Neural cell (in vitro differentiated cells): ENCODE results near the gene CCDC196.

Experiments
- EP300 ChIP-seq: fragments of 450-650 bp; conservative IDR thresholded peaks from 2 replicates; pipeline ENCODE4 v1.6.1; 2014; ENCODE audit warnings: antibody characterized with exemption, mild to moderate bottlenecking, moderate library complexity; ENCODE audit not compliant: poor library complexity, severe bottlenecking
- EZH2 ChIP-seq: fragments of 200-600, 300-800 bp; shearing (Covaris generic), sonication (generic); IDR thresholded peaks from 2 replicates; pipeline ENCODE4 v1.6.1; 2014; ENCODE audit warnings: antibody characterized with exemption, low read length, borderline replicate concordance, mild to moderate bottlenecking; ENCODE audit not compliant: insufficient read depth, poor library complexity, severe bottlenecking
- POLR2AphosphoS5 ChIP-seq: IDR thresholded peaks from 2 replicates; pipeline ENCODE4 v1.6.1; 2012
- RAD21 ChIP-seq: fragments of 450-650 bp; conservative IDR thresholded peaks from 2 replicates; pipeline ENCODE4 v1.6.1; 2014; ENCODE audit warnings: antibody characterized with exemption, mild to moderate bottlenecking, moderate library complexity
- SMC3 ChIP-seq: fragments of 450-650 bp; conservative IDR thresholded peaks from 2 replicates; pipeline ENCODE4 v1.6.1; 2014; ENCODE audit warnings: antibody characterized with exemption, mild to moderate bottlenecking, moderate library complexity; ENCODE audit not compliant: poor library complexity
- TAF1 ChIP-seq: IDR thresholded peaks from 2 replicates; pipeline ENCODE4 v1.6.1; 2012; ENCODE audit warnings: low read depth
- TF ChIP-seq, protein P1 (sequence below): fragments of 450-650 bp; IDR thresholded peaks from 2 replicates; pipeline ENCODE4 v1.5.1; 2014; ENCODE audit warnings: antibody characterized with exemption, mild to moderate bottlenecking, moderate library complexity; ENCODE audit not compliant: poor library complexity, severe bottlenecking
- TF ChIP-seq, protein P2 (sequence below): IDR thresholded peaks from 2 replicates; pipeline ENCODE4 v1.6.1; 2012; ENCODE audit warnings: borderline replicate concordance

DNA sequence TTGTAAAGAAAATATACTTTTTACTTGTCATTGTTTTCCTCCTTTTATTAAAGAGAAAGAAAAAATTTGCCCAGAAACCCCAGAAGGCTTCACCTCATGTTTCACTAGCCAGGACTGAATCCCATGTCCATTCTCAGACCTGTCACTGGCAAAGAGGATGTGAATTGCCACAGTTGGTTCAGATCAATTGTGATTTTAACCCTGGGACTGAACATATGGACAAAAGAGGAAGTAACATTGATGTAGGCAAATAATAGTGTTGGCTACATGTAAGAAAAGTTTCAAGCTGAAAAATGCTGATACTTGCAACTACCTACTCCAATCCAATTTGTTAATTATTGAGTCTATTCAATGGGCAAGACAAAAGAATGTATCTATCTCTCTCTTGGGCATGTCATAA, 8.6 kb upstream of the CCDC196 start:
- TF ChIP-seq, protein P1, sequence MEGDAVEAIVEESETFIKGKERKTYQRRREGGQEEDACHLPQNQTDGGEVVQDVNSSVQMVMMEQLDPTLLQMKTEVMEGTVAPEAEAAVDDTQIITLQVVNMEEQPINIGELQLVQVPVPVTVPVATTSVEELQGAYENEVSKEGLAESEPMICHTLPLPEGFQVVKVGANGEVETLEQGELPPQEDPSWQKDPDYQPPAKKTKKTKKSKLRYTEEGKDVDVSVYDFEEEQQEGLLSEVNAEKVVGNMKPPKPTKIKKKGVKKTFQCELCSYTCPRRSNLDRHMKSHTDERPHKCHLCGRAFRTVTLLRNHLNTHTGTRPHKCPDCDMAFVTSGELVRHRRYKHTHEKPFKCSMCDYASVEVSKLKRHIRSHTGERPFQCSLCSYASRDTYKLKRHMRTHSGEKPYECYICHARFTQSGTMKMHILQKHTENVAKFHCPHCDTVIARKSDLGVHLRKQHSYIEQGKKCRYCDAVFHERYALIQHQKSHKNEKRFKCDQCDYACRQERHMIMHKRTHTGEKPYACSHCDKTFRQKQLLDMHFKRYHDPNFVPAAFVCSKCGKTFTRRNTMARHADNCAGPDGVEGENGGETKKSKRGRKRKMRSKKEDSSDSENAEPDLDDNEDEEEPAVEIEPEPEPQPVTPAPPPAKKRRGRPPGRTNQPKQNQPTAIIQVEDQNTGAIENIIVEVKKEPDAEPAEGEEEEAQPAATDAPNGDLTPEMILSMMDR = no peak
- TF ChIP-seq, protein P2, sequence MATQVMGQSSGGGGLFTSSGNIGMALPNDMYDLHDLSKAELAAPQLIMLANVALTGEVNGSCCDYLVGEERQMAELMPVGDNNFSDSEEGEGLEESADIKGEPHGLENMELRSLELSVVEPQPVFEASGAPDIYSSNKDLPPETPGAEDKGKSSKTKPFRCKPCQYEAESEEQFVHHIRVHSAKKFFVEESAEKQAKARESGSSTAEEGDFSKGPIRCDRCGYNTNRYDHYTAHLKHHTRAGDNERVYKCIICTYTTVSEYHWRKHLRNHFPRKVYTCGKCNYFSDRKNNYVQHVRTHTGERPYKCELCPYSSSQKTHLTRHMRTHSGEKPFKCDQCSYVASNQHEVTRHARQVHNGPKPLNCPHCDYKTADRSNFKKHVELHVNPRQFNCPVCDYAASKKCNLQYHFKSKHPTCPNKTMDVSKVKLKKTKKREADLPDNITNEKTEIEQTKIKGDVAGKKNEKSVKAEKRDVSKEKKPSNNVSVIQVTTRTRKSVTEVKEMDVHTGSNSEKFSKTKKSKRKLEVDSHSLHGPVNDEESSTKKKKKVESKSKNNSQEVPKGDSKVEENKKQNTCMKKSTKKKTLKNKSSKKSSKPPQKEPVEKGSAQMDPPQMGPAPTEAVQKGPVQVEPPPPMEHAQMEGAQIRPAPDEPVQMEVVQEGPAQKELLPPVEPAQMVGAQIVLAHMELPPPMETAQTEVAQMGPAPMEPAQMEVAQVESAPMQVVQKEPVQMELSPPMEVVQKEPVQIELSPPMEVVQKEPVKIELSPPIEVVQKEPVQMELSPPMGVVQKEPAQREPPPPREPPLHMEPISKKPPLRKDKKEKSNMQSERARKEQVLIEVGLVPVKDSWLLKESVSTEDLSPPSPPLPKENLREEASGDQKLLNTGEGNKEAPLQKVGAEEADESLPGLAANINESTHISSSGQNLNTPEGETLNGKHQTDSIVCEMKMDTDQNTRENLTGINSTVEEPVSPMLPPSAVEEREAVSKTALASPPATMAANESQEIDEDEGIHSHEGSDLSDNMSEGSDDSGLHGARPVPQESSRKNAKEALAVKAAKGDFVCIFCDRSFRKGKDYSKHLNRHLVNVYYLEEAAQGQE = no peak
- TF ChIP-seq TAF1 (no peak), RAD21 (no peak), EP300 (no peak), POLR2AphosphoS5 (no peak), EZH2 (no peak), SMC3 (no peak)
